GM18519 (cell line): ENCODE measurements around the gene AMER3.

Experiments
- ATAC-seq: cut with Tn5 transposase; IDR thresholded peaks from one replicate; pipeline ENCODE4 v1.9.1; 2021; ENCODE audit warnings: mild to moderate bottlenecking, moderate library complexity; ENCODE audit not compliant: unreplicated experiment, low FRiP score

AMER3 gene

GRCh38 chr2:130813722-130814121 is 58.4 kb downstream of the AMER3 start:
- no peak for ATAC-seq

GRCh38 chr2:130814931-130815680 is 59.8 kb downstream of the AMER3 start:
- no peak for ATAC-seq
